ENCODE measurements around the gene TNS3.

DNA sequence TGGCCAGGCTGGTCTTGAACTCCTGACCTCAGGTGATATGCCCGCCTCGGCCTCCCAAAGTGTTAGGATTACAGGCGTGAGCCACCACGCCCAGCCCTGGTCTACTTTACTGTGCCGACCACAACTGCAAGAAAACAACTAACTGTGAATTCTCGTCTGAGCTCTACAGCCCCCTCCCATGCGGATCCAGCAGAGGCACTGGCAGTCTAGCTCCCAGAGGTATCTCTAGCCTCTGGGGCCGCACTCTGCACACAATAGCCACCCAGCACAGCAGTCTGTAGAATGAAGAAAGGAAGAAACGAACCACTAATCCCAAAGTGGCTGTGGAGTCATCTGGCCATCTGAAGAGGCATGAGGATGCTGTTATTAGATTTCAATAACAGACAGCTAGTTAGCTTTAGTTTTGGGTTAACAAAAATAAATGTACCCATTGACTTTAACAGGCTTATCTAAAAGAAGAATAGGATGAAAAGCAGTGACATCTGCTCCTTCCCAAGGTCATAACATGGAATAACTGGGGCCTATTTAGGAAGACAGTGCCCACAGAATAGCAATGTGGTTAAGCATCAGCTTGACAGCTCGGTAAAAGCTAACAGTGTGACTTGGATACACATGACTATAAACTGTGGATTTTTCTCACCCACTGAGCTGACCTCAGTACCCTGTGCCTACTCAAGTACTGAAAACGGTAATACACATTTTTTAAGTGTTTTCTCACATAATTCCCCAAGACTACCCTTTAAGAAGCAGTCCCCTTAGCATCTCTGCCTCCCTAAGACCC, 131.9 kb downstream of the TNS3 start:
- TF ChIP-seq EZH2 (IDR thresholded peaks at IDR 0.05; ENCODE audit: borderline replicate concordance, insufficient read depth, low read depth, low read length, poor library complexity, severe bottlenecking) (no peak), CTCF (IDR thresholded peaks at IDR 0.05) (no peak)

All from B cell (primary cell).